Brain microvascular endothelial cell (primary cell): ENCODE data around the gene RNF208.

Source experiments
- DNase-seq: peaks from one replicate; pipeline ENCODE4 v3.0.0-alpha.2; 2020
- H3K27ac ChIP-seq: fragments of 250-450 bp; sonication (Bioruptor Pico); 2 replicates; pipeline ENCODE4 v1.5.1; 2020; ENCODE audit warnings: mild to moderate bottlenecking, moderate library complexity
- H3K27me3 ChIP-seq: fragments of 250-450 bp; sonication (Bioruptor Pico); replicated peaks from 2 replicates; pipeline ENCODE4 v1.5.1; 2020; ENCODE audit warnings: mild to moderate bottlenecking
- H3K36me3 ChIP-seq: fragments of 250-450 bp; sonication (Bioruptor Pico); replicated peaks from 2 replicates; pipeline ENCODE4 v1.5.1; 2020; ENCODE audit warnings: mild to moderate bottlenecking
- H3K4me3 ChIP-seq: 2 replicates; pipeline ENCODE4 v1.5.1; 2011; ENCODE audit warnings: low read depth, mild to moderate bottlenecking, control low read depth, low read length, moderate library complexity
- in situ Hi-C: cut with HindIII; loops from 2 replicates; pipeline ENCODE4 v1.10.0; 2017; ENCODE audit warnings: low sequenced_read_pairs, low pct_ligation_motif_present
- TF ChIP-seq, protein P1 (sequence below): IDR thresholded peaks from 2 replicates; pipeline ENCODE4 v1.5.1; 2011; ENCODE audit warnings: low read depth, mild to moderate bottlenecking, moderate library complexity, low read length, control low read depth, inconsistent platforms; ENCODE audit errors: missing control alignments

The RNF208 gene

DNA sequence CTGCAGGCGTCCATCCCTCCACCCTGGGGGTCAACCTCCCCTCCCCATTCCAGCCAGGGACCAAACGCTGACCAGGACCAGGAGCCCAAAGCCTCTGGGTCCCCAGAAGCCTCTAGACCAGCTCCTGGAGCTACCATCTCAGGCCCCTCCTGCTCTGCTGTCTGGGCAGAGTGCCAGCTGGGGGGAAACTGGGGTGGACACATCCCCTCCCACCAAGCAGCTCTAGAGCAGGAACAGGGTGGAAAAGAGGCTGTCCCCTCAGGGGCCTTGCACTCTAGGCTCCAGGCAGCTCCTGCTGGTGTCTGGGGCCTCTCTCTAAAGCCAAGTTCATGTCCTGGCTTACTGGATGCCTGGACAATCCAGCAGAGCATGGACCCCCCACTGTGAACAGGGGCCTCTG, 29.2 kb downstream of the RNF208 start:
- in situ Hi-C loops = no loop called here
- DNase-seq = no peak
- H3K27me3 ChIP-seq = no peaks in the 10 kb centered on the region
- H3K4me3 ChIP-seq = no peak overlapping the region
- peaks cover 13% of the 10 kb centered on the region for H3K36me3 ChIP-seq
- H3K27ac ChIP-seq = no peak overlapping the region
- TF ChIP-seq, protein P1, sequence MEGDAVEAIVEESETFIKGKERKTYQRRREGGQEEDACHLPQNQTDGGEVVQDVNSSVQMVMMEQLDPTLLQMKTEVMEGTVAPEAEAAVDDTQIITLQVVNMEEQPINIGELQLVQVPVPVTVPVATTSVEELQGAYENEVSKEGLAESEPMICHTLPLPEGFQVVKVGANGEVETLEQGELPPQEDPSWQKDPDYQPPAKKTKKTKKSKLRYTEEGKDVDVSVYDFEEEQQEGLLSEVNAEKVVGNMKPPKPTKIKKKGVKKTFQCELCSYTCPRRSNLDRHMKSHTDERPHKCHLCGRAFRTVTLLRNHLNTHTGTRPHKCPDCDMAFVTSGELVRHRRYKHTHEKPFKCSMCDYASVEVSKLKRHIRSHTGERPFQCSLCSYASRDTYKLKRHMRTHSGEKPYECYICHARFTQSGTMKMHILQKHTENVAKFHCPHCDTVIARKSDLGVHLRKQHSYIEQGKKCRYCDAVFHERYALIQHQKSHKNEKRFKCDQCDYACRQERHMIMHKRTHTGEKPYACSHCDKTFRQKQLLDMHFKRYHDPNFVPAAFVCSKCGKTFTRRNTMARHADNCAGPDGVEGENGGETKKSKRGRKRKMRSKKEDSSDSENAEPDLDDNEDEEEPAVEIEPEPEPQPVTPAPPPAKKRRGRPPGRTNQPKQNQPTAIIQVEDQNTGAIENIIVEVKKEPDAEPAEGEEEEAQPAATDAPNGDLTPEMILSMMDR = no peak

DNA sequence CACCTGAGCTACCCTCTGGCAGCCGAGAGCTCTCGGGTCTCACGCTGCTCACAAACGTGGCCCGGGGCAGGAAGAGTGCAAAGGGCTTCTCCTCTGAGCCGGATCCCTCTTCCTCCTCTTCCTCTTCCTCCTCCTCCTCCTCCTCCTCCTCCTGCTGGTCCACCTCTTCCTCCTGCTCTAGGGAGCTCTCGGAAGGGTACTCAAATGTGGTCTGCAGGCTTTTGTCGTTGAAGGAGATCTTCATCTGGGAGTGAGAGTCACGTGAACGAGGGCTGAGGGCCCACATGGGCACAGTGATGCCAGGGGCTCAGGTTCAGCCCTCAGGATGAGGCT, 29.6 kb downstream of the RNF208 start:
- TF ChIP-seq, protein P1 = no peak
- Histone ChIP-seq H3K36me3 (peaks cover 13% of the 10 kb centered on the region), H3K4me3 (no peak overlapping the region), H3K27ac (no peak overlapping the region), H3K27me3 (no peaks in the 10 kb centered on the region)
- in situ Hi-C loops = no loop called here
- DNase-seq = no peak

DNA sequence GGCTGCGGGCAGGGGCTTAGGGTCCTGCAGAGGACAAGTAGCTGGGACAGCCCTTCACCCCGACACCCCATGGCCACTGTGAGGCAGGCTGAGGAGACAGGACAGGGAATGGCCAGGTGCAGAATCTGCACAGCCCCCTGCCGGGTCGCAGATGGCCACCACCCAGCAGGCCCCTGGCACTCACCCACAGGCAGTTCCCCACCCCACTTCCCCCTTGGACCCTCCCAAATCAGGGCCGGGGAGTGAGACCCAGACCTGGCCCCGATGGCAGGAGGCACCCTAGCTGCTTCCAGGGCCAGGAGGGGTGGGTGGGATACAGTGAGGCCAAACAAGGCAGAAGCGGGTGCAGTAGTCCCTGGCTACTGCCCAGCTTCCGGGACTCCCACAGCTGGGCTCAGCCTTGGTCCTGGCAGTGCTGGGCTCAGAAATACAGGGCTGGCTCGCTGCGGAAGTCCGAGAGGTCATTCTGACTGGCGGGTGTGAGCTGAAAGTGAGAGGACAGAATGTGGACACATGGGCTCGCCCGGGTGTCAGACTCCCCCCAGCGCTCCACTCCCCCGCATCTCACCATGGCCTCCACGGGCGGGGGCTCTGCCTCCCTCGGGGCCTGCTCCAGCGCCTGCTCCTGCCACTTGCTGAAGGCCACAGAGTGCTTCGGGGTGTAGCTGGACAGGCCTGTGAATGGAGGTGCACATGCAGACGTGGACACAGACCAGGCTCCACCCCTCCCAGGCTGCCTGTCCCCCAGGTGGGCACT, 30.2 kb downstream of the RNF208 start:
- no peaks in the 10 kb centered on the region for H3K27me3 ChIP-seq
- TF ChIP-seq, protein P1 = no peak
- no peak overlapping the region for H3K27ac ChIP-seq
- in situ Hi-C loops = no loop called here
- DNase-seq = no peak
- H3K4me3 ChIP-seq = no peak overlapping the region
- H3K36me3 ChIP-seq = peaks cover 13% of the 10 kb centered on the region

DNA sequence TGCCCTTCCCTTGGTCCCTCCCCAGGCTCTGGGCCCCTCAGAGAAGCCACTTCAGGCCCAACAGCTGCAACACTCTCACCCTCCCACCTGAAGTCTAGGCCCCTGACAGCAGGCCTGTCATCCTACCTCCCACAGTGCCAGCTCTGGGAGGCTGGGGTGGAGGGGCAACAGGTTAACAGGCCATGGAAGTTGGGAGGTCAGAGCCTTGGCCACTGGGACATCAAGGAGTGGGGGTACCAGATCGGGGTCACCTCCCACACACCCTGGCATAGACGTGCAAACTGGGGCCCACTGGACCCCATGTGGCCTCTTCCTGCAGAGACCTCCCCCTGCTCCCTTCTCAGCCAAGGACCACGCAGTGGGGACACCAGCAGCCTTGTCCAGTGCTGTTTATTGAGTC, 30.8 kb downstream of the RNF208 start:
- in situ Hi-C loops = no loop called here
- peaks cover 13% of the 10 kb centered on the region for H3K36me3 ChIP-seq

DNA sequence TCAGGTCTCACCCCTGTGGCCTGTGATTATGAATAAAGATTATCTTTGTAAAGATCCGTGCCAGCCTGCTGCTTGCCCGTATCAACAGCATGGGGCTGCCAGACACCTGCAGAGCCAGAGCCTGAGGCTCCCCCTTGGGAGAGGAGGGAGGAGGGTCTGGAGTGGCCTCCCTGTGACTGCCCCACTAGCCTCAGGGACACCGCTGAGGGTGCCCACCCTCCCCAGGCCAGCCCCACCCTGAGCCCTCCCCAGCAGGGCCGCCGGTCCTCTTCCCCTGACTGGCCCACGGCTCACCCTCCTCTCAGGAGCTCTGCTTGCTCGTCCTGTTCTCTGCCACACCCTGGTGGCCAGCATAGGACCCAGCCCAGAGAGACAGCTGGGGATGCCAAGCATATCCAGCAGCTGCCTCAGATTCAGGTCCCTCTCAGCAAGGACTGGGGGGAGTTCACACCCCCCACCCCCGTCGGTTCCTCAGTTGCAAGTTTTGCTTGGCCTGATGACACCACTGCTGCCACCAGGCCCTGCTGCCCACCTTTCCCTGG, 31.7 kb downstream of the RNF208 start:
- DNase-seq = no peak
- TF ChIP-seq, protein P1 = no peak
- H3K36me3 ChIP-seq = peaks cover 13% of the 10 kb centered on the region
- H3K4me3 ChIP-seq = no peak overlapping the region
- H3K27me3 ChIP-seq = no peaks in the 10 kb centered on the region
- in situ Hi-C loops = no loop called here
- no peak overlapping the region for H3K27ac ChIP-seq

More for the DNA sequence above, 30.8 kb downstream of the RNF208 start:
- no peak for DNase-seq
- Histone ChIP-seq H3K27ac (no peak overlapping the region), H3K4me3 (no peak overlapping the region), H3K27me3 (no peaks in the 10 kb centered on the region)
- TF ChIP-seq, protein P1 = no peak
